ENCODE data around the gene IMPACT.

DNA sequence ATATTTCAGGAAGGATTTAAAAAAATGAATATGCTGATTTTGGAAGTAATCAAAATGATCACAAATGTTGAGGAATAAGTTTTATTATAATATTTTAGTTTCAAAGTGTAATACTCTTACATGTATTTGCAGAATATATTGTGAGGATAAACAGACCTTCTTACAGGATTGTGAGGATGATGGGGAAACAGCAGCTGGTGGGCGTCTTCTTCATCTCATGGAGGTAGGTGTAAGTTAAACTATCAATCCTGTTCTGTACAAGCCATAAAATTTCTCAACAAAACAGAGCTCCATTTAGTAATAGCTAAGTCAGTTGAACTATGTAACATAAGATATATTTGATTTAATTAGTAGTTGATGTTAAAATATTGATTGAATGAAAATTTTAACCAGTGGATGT is 21.5 kb downstream of the IMPACT start:
- TF ChIP-seq, protein P1, sequence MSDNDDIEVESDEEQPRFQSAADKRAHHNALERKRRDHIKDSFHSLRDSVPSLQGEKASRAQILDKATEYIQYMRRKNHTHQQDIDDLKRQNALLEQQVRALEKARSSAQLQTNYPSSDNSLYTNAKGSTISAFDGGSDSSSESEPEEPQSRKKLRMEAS (IDR thresholded peaks at IDR 0.05) = no peak
- TF ChIP-seq TAF1 (IDR thresholded peaks at IDR 0.05; ENCODE audit: low read depth) = no peak

Data from Ishikawa (cell line).